ENCODE results near the gene BCL2L11.
"Not testable (repeated sequence)": the region's sequence is repeated elsewhere in the genome, so short reads cannot be mapped to it uniquely, and the experiment has no call there.

Gene BCL2L11

DNA sequence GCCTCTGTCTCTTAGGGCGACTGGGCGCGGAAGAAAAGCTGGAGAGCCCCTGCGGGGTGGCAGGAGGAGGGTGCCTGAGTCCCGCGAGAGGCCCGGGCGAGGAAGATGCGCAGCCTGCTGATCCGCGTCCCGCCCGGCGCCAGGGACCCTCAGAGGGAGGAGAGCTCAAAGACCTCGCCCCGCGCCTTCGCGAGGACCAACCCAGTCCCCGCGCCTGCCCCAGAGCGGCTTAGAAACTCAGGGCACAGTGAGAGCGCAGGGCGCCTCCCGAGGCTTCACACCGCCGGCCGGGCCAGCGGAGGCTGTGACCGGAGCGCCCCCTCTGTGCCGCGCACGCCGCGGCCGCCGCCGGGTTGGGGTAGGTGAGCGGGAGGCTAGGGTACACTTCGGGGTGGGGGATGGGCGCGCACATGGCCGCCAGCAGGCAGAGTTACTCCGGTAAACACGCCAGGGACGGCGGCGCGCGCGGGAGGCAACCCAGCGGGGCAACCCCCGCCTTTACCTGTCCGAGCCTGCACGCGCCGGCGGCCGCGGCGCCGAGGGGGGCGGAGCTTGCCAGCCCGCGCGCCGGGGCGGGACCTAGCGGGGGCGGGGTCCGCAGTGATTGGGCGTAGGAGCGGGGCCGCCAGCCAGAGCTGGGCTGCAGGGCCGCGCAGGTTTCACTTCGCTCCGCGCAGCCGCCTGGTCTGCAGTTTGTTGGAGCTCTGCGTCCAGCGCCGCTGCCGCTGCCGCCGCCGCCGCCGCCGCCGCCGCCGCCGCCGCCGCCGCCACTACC is at the start of gene BCL2L11:
Gene BCL2L11, plus strand, starts transcription at position 662 of the 775 bp plus-strand sequence. CDS start 2,832 bp downstream, outside the sequence.
- peak; percentile 88 to 92 for DNase-seq

DNA sequence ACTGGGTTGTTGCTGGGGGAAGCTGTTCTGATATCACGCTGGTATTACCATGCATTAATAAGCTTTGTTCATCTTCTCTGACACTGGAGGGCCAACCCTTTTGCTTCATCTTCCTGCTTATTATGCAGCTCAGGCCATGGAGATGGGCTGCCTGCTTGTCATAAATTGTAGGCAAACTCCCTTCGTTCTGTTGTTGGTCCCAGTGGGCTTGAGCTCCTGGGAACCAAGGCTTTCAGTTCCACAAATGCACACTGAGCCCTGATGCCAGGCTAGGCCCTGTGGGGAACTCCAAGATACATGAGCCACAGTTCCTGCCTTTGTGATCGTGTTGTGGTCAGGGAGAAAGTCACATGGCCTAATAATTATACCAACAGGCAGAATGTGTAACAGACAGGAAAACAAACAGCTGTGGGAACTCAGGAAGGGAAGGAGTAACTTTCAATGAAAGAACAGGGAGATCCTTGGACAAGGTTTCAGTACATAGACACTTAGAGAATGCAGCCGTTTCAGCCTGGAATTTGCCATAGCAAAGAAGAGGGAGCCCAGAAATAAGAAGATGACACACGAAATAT is 49.0 kb upstream of the BCL2L11 start:
- DNase-seq, result no peak

GRCh38 chr2:111072220-111072871 is 48.4 kb upstream of the BCL2L11 start:
- DNase-seq, result no peak

DNA sequence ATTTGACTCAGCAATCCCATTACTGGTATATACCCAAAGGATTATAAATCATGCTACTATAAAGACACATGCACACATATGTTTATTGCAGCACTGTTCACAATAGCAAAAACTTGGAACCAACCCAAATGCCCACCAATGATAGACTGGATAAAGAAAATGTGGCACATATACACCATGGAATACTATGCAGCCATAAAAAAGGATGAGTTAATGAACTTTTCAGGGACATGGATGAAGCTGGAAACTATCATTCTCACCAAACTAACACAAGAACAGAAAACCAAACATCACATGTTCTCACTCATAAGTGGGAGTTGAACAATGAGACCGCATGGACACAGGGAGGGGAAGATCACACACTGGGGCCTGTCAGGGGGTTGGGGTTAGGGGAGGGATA is 38.1 kb upstream of the BCL2L11 start:
- DNase-seq, result not testable (repeated sequence)

DNA sequence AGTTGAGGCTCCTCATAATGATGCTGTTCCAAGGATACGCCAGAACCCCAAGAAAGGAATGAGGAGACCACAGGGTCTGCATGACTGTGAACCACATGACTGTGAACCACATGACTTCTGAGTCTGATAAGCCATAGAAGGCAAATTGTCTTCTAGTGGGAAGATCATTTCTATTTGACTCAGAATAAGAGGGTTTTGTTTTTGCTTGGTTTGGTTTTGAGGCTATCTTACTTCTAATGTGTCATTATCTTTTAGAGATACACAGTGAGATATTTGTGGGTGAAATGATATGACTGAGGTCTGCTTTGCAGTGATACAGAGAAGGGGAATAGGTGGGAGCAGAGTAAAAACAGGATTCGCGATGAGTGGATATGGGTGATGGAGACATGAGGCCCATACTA is 28.9 kb upstream of the BCL2L11 start:
- peak in 1 of 2 donors; percentile 34 for DNase-seq

GRCh38 chr2:111094691-111095090 is 26.0 kb upstream of the BCL2L11 start:
- DNase-seq, result no peak

DNA sequence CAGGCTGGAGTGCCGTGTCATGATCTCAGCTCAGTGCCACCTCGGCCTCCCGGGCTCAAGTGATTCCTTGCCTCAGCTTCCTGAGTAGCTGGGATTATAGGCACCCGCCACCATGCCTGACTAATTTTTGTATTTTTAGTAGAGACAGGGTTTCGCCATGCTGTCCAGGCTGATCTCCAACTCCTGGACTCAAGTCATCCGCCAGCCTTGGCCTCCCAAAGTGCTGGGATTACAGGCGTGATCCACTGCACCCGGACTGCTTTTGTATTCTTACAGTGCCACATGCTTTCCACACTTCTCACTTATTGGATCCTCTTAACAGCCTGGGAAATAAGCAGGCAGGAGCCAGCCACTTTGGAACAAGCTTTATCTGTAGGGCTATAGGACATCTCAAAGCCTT is 25.3 kb upstream of the BCL2L11 start:
- DNase-seq, result no peak

GRCh38 chr2:111099402-111099801 is 21.3 kb upstream of the BCL2L11 start:
- no peak for DNase-seq

- no peak for DNase-seq
Measured at GRCh38 chr2:111100087-111100764, 20.5 kb upstream of the BCL2L11 start.

DNA sequence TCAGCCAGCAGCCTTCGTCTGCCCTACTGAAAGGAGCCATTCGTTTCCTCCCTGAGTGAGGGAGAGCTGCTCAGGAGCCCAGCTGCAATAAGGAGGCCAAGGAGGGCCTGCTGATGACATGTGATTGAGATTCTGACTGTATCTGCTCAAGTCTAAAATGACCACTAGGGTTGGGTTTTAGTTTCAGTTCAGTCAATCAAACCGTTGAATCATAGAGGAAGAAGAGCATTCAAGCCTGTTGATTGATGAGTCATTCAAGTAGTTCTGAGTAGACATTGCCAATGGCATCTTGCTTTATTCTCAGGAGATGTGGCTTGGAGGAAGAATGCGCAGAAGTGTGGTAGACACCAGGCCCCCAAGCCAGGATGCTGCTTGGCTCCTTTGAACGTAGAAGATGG is 19.9 kb upstream of the BCL2L11 start:
- DNase-seq, result peak in 1 of 2 donors; percentile 22

DNA sequence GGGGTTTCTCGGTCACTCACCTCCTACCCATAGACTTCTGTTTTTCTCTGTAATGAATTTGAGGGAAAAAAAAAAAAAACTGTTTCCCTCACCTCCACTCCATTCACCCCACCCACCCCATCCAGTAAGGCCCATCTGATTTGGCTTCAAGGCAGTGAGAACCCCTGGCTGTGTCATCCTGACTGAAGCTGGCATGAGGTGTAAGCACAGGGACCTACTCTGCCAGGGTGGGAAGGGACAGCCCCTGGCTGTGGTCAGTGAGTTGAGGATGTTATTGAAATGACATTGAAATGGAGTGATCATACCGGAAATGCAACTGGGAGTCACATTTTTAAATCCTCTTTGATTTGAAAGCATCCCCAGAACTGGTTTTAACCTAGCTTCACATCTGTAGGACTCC is 19.1 kb upstream of the BCL2L11 start:
- no peak for DNase-seq

- no peak for DNase-seq
Measured at GRCh38 chr2:111102216-111102615, 18.5 kb upstream of the BCL2L11 start.

GRCh38 chr2:111105926-111106325 is 14.8 kb upstream of the BCL2L11 start:
- no peak for DNase-seq

DNA sequence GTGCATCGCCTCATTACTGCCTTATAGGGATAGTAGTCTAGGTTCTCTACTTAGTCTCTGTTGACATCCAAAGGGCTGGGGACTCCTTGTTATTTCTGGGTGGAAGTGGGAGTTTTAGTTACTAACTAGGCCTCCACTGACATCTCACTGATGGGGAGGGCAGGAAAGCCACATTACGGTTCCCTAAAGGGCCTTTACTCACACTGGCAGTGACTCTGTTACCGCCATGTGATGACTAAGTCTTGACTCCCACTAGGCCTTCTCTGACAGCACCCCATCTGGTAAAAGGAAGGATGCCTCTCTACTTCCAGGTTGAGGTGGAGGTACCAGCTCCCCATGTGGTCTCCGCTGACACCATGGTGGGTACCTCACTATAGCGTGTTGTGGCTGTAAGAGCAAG is 14.0 kb upstream of the BCL2L11 start:
- no peak for DNase-seq

GRCh38 chr2:111108745-111109271 is 11.9 kb upstream of the BCL2L11 start:
- DNase-seq, result no peak

DNA sequence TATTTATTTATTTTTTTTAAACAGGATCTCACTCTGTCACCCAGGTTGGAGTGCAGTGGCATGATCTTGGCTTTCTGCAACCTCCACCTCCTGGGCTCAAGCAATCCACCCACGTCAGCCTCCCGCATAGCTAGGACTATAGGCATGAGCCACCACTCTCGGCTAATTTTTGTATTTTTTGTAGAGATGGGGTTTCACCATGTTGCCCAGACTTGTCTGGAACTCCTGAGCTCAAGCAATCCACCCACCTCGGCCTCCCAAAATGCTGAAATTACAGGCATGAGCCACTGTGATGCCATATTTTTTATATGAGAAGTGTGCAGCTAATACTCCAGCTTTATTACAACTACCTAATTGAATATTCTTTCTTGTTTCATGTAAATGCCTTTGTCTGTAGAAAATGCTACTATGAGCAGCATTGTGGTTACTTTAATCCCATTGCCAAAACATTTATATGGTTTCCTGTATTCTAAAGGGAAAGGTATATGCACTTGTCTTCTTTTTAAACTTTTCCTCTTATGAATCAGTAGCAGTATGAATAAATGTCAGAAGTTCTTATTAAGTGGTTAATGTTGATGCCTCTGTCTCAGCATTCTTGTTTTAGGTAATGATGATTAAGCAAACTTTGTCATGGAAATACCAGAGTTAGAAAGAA is 9.5 kb upstream of the BCL2L11 start:
- DNase-seq, result peak; percentile 30 to 50

GRCh38 chr2:111113838-111114237 is 6.9 kb upstream of the BCL2L11 start:
- no peak for DNase-seq

GRCh38 chr2:111116011-111116746 is 4.5 kb upstream of the BCL2L11 start:
- peak; percentile 28 to 37 for DNase-seq

GRCh38 chr2:111116843-111117597 is 3.7 kb upstream of the BCL2L11 start:
- peak; percentile 72 to 73 for DNase-seq

GRCh38 chr2:111117598-111118480 is 2.9 kb upstream of the BCL2L11 start:
- peak; percentile 43 to 53 for DNase-seq
